Endothelial cell of umbilical vein (primary cell): ENCODE data around the gene HIP1R. TPM values are rescaled to one million over a fixed set of nuclear protein-coding genes. Genes with fewer than 3 reads are reported as not detected.

Experiments used
- BruUV-seq: library from RNA; stranded (reverse); fragments of 400-500 nt; replicated peaks from 2 replicates; lab custom pipeline; 2021; lab: Mats Ljungman, UMichigan
- CTCF ChIA-PET: fragments of 300-600, 350-600 bp; sonication (Branson Sonifier 250); formaldehyde crosslinking; loops from one replicate; lab custom pipeline; 2021; ENCODE audit warnings: antibody characterized with exemption, inconsistent platforms; lab: Charles Lee
- POLR2A ChIA-PET: fragments of 300-600, 350-600 bp; sonication (Branson Sonifier 250); formaldehyde crosslinking; loops from one replicate; lab custom pipeline; 2021; ENCODE audit warnings: antibody characterized with exemption, inconsistent platforms; lab: Charles Lee
- DNase-seq: peaks from one replicate; pipeline ENCODE4 v3.0.0-alpha.2; 2011; ENCODE audit warnings: low read depth, low spot score
- FAIRE-seq: peaks from 2 replicates; lab custom pipeline; 2011; peaks lifted over from hg19 to GRCh38; lab: Jason Lieb, UNC
- H2AFZ ChIP-seq: 2 replicates; pipeline ENCODE4 v1.6.0; 2012; ENCODE audit warnings: low read depth, low read length, control low read depth, inconsistent platforms
- H3K27ac ChIP-seq: 2 replicates; pipeline ENCODE4 v1.5.1; 2011; ENCODE audit warnings: low read depth, mild to moderate bottlenecking, control low read depth, low read length, moderate library complexity; ENCODE audit not compliant: insufficient read depth
- H3K27me3 ChIP-seq, 2 experiments: 2 replicates each; pipeline versions ENCODE4 v1.6.0 to v1.6.1; 2011; ENCODE audit warnings: low read length in 2 of 2, mixed read lengths in 1 of 2; ENCODE audit not compliant: control insufficient read depth in 2 of 2, insufficient read depth in 2 of 2
- H3K36me3 ChIP-seq, 2 experiments: 2 replicates in 1 of 2; 3 replicates in 1 of 2; pipeline ENCODE4 v1.5.1; 2011; ENCODE audit warnings: low read length in 2 of 2, mild to moderate bottlenecking in 1 of 2, moderate library complexity in 1 of 2; ENCODE audit not compliant: control insufficient read depth in 2 of 2, insufficient read depth in 2 of 2; ENCODE audit errors: extremely low read depth in 1 of 2
- H3K4me1 ChIP-seq: 3 replicates; pipeline ENCODE4 v1.5.1; 2011; ENCODE audit warnings: mild to moderate bottlenecking, low read length; ENCODE audit not compliant: control insufficient read depth, insufficient read depth; ENCODE audit errors: extremely low read depth
- H3K4me2 ChIP-seq: 2 replicates; pipeline ENCODE4 v1.6.1; 2011; ENCODE audit warnings: low read length, control low read depth, mixed read lengths; ENCODE audit not compliant: insufficient read depth
- H3K4me3 ChIP-seq, 3 experiments: fragments of 200-600 bp in 1 of 3; sonication (generic), shearing (Covaris generic) in 1 of 3; replicated peaks in 1 of 3; 2 replicates each; pipeline ENCODE4 v1.5.1; 2011 to 2016; ENCODE audit warnings: control low read depth in 3 of 3, low read length in 3 of 3, mild to moderate bottlenecking in 2 of 3, inconsistent platforms in 1 of 3, low read depth in 1 of 3, moderate library complexity in 1 of 3; ENCODE audit not compliant: insufficient read depth in 1 of 3
- H3K79me2 ChIP-seq: 2 replicates; pipeline ENCODE4 v1.6.0; 2012; ENCODE audit warnings: low read length, inconsistent platforms; ENCODE audit not compliant: control insufficient read depth, insufficient read depth
- H3K9ac ChIP-seq: replicated peaks from 2 replicates; pipeline ENCODE3; 2011; ENCODE audit warnings: low read length, control low read depth; ENCODE audit not compliant: insufficient read depth; ENCODE audit errors: extremely low read depth
- H3K9me1 ChIP-seq: replicated peaks from 3 replicates; pipeline ENCODE4 v1.6.0; 2011; ENCODE audit warnings: mild to moderate bottlenecking, low read length; ENCODE audit not compliant: control insufficient read depth, insufficient read depth; ENCODE audit errors: extremely low read depth
- H3K9me3 ChIP-seq: replicated peaks from 2 replicates; pipeline ENCODE4 v1.5.1; 2012; ENCODE audit warnings: low read length, inconsistent platforms; ENCODE audit not compliant: control insufficient read depth, insufficient read depth
- H4K20me1 ChIP-seq: replicated peaks from 2 replicates; pipeline ENCODE3; 2011; ENCODE audit warnings: mild to moderate bottlenecking, low read length; ENCODE audit not compliant: control insufficient read depth, insufficient read depth; ENCODE audit errors: extremely low read depth
- CTCF ChIP-seq, 2 donors: IDR thresholded peaks; 1 replicate in 1 of 2; 2 replicates in 1 of 2; pipeline ENCODE4 v1.5.1; 2011; ENCODE audit warnings: low read length in 2 of 2, mild to moderate bottlenecking in 2 of 2, moderate library complexity in 2 of 2, control low read depth in 1 of 2, inconsistent platforms in 1 of 2, low read depth in 1 of 2; ENCODE audit not compliant: insufficient read depth in 1 of 2; ENCODE audit errors: extremely low read depth in 1 of 2
- POLR2AphosphoS5 ChIP-seq: IDR thresholded peaks from 2 replicates; pipeline ENCODE4 v1.6.1; 2012; ENCODE audit warnings: low read depth, mild to moderate bottlenecking, control low read depth, low read length, moderate library complexity; ENCODE audit not compliant: insufficient read depth
- dilution Hi-C: fragments of 300-500 bp; cut with MboI; formaldehyde crosslinking; loops from one replicate; pipeline ENCODE4 v1.15.0; 2019; ENCODE audit warnings: low sequenced_read_pairs; ENCODE audit not compliant: extremely low pct_ligation_motif_present
- intact Hi-C: fragments of 100-400 bp; cut with micrococcal nuclease; formaldehyde crosslinking; loops from one replicate; pipeline ENCODE4 v1.10.0; 2022
- polyA plus RNA-seq, 4 experiments: library from polyadenylated mRNA; depleted of rRNA in 3 of 4; stranded (reverse) in 3 of 4; unstranded in 1 of 4; fragments of >200 nt; gene quantifications; 2 replicates each; pipeline versions ENCODE4 v1.2.1 to v1.2.3, GENCODE V29; 2011 to 2012; ENCODE audit warnings: missing spikeins in 1 of 4
- total RNA-seq: library from RNA; stranded (reverse); gene quantifications from 2 replicates; pipeline ENCODE4 v1.2.3, GENCODE V29; 2021

HIP1R gene
- total and polyA plus RNA-seq, 2 donors (not counting 3 experiments of a cell fraction or from before 2014, with no cell fraction given), result 111 to 122 TPM

GRCh38 chr12:122855071-122855829 is 20.0 kb downstream of the HIP1R start:
- Histone ChIP-seq H3K9me3 (no peaks in the 10 kb centered on the region), H3K4me1 (peaks cover 27% of the 10 kb centered on the region), H3K36me3 (peaks cover 4 to 50% of the 10 kb centered on the region in 2 experiments), H3K27me3 (no peaks in the 10 kb centered on the region), H4K20me1 (no peaks in the 10 kb centered on the region), H3K4me2 (no peak overlapping the region), H3K79me2 (no peaks in the 10 kb centered on the region), H3K9me1 (no peaks in the 10 kb centered on the region), H2AFZ (no peak overlapping the region), H3K27ac (no peak overlapping the region), H3K4me3 (no peak overlapping the region), H3K9ac (no peak overlapping the region)
- intact Hi-C loops (no loop called here), dilution Hi-C loops (no loop called here)
- BruUV-seq, result no TSS peak
- POLR2A ChIA-PET, result interaction anchor here (1.3 kb wide), 1 partner anchor 19 kb away, joined by 6 read pairs; no protein-coding TSS in a partner anchor
- DNase-seq (no peak), FAIRE-seq (no peak)
- CTCF ChIA-PET, result interaction anchor here (0.6 to 10.5 kb wide), 4 partner anchors 61 to 383 kb away, joined by 3 to 200 read pairs (median 6); partner anchors contain the start of gene ABCB9
- TF ChIP-seq POLR2AphosphoS5, result no peak
- no peak for TF ChIP-seq CTCF (IDR thresholded peaks at IDR 0.05; ENCODE audit: extremely low read depth in 1 of 2, insufficient read depth in 1 of 2, low read depth in 1 of 2, low read length in 2 of 2)
